M059J (cell line): ENCODE measurements around the gene RGL4. TPM values are rescaled to one million over a fixed set of nuclear protein-coding genes. Genes with fewer than 3 reads are reported as not detected.
"Not testable (repeated sequence)": the region's sequence is repeated elsewhere in the genome, so short reads cannot be mapped to it uniquely, and the experiment has no call there.

Experiments
- DNase-seq: peaks from one replicate; pipeline ENCODE4 v3.0.0-alpha.2; 2012; ENCODE audit warnings: low read depth
- total RNA-seq: library from RNA; depleted of rRNA; stranded (reverse); fragments of >200 nt; shearing (Covaris generic); gene quantifications from 2 replicates; pipeline ENCODE4 v1.2.3, GENCODE V29; 2014; rRNA removed

The RGL4 gene, protein sequence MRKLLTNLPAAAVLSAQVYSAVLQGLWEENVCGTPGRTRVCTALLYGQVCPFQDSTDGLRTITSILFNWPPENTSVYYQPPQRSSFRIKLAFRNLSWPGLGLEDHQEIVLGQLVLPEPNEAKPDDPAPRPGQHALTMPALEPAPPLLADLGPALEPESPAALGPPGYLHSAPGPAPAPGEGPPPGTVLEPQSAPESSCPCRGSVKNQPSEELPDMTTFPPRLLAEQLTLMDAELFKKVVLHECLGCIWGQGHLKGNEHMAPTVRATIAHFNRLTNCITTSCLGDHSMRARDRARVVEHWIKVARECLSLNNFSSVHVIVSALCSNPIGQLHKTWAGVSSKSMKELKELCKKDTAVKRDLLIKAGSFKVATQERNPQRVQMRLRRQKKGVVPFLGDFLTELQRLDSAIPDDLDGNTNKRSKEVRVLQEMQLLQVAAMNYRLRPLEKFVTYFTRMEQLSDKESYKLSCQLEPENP
- not detected in 2 replicates for total RNA-seq

- DNase-seq: no peak
Measured at GRCh38 chr22:23690713-23691112, at the start of gene RGL4. TSS of gene RGL4 (plus strand) at chr22:23691013. CDS start at chr22:23692031, 1,018 bp downstream.

DNA sequence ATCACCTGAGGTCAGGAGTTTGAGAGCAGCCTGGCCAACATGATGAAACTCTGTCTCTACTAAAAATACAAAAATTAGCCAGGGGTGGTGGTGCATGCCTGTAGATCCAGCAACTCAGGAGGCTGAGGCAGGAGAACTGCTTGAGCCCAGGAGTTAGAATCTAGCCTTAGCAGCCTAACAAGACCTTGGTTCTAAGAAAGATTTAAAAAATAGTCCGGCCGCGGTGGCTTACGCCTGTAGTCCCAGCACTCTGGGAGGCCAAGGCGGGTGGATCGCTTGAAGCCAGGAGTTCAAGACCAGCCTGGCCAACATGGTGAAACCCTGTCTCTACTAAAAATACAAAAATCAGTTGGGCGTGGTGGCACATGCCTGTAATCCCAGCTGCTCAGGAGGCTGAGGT is 44.3 kb upstream of the RGL4 start:
- DNase-seq: not testable (repeated sequence)

DNA sequence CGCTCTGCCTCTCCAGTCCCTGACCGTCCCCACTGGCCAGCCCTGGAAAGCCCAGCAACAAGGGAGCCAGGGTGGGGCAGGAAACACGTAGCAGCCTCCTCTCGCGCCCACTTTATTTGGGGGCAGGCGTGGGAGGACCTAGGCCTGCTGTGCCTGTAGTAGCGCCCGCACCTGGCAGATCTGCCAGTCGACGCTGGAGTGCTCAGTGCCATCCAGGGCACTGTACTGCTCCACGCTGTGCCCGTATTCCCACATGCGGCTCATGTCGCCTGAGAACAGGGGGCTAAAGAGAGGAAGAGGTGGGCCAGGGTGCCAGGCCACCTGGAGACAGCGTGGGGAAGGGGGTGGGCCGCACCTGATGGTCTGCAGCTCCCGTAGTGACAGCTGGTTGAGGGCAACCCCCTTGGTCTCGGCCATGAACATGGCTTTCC is 41.7 kb upstream of the RGL4 start:
- no peak for DNase-seq

DNA sequence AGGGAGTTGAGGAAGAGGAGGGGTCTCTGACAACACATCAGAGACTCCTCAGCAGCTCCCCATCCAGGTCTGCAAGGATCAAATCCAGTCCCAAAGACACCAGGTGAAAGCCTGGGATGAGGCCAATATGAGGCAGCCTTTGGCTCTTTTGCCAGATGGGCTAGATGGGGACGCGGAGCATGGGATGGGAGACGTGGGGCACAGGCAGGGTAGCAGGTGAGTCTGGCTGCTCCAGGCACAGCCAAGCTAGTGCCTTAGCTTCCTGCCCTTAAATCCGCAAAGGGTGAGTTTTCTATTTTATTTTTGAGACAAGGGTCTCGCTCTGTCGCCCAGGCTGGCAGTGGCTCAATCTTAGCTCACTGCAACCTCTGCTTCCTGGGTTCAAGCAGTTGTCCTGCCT is 39.1 kb upstream of the RGL4 start:
- DNase-seq: no peak

GRCh38 chr22:23652286-23652685 is 38.5 kb upstream of the RGL4 start:
- no peak for DNase-seq

- DNase-seq: no peak
Measured at GRCh38 chr22:23652711-23653110, 38.1 kb upstream of the RGL4 start.

GRCh38 chr22:23655891-23656475 is 34.8 kb upstream of the RGL4 start:
- DNase-seq: no peak

DNA sequence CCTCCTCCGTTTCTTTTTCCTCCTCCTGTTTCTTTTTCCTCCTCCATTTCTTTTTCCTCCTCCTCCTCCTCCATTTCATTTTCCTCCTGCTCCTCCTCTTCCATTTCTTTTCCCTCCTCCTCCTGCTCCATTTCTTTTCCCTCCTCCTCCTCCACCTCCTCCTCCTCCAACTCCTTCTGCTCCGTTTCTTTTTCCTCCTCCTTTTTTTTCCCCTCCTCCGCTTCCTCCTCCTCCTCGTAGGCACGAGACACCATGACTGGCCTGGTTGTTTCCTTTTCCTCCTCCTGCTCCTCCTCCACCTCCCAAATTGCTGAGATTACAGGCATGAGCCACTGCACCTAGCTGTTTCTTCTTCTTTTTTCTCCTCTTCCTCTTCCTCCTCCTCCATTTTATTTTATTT is 33.1 kb upstream of the RGL4 start:
- no peak for DNase-seq

DNA sequence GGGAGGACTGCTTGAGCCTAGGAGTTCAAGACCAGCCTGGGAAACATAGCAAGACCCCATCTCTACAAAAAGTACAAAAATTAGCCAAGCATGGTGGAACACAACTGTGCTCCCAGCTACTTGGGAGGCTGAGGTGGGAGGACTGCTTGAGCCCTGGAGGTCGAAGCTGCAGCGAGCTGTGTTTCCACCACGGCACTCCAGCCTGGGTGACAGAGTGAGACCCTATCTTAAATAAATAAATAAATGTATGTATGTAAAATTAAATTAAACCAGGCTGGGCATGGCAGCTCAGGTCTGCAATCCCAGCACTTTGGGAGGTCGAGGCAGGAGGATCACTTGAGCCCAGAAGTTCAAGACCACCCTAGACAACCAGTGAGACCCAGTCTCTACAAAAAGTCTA is 30.4 kb upstream of the RGL4 start:
- DNase-seq: not testable (repeated sequence)

DNA sequence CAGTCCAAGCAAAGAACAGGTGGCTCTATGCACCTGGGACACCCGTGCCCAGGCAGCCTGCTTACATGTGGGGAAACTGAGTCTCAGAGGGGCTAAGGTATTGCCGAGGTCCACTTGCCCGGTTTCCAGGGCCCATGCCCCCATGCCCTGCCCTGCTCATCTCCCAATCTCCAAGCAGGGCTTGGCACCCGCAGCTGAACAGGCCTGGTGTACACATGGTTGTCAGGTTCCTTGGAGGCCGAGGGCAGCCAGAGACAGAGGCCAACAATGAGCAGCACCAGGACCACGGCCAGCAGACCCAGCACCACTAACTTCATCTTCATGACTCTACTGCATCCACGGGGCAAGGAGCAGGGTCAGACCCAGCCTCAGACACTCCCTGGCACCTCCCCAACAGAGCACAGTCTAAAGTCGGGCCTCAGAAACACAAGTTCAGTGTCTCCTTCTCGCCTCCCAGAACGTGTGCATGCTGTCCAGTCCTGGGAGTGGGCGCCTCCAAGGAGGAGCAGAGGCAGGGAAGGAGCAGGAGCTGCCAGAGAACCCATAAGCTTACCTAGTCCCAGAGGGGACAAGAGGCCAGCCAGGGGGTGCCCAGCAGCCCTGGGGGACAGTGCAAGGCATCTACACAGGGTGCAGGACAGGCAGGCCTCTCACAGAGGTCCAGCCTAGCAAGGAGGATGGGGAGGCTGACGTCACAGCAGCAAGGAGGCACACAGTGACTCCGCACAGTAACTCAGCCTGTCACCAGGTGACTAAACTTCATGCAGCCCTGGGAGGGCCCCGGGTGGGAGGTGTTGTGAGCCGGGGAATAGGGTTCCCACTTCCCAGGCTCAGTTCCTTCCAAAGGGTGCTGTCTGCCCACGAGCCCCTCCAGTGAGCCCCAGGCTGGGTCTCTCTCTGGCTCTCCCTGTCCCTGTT is 20.2 kb upstream of the RGL4 start:
- DNase-seq: no peak

GRCh38 chr22:23671387-23671786 is 19.4 kb upstream of the RGL4 start:
- DNase-seq: not testable (repeated sequence)

GRCh38 chr22:23672307-23673049 is 18.3 kb upstream of the RGL4 start:
- DNase-seq: not testable (repeated sequence)

DNA sequence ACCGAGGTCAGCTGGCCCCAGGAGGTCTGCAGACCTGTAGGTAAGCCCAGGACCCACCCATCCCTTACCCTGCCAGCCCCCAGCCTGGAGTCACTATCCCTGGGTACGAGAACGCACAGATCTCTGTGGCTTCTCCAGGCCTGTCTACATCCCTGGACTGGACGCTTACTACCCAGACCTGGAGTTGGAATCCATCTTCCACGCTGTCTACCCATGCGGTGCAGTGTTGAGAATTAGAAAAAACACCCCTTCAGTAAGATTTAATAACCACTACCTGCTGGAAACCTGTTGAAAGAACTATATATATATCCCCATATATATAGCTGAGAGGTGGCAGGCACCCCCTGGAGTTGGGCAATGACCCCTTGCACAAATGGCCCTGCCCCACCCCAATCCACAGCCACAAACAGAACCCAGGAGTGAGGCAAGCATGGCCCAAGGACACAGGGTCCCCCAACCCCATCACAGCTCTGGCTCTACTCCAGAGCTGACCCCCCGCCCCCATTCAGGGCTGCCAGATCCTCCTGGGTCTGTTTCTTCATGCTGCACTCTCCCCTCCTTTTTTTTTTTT is 17.7 kb upstream of the RGL4 start:
- no peak for DNase-seq

DNA sequence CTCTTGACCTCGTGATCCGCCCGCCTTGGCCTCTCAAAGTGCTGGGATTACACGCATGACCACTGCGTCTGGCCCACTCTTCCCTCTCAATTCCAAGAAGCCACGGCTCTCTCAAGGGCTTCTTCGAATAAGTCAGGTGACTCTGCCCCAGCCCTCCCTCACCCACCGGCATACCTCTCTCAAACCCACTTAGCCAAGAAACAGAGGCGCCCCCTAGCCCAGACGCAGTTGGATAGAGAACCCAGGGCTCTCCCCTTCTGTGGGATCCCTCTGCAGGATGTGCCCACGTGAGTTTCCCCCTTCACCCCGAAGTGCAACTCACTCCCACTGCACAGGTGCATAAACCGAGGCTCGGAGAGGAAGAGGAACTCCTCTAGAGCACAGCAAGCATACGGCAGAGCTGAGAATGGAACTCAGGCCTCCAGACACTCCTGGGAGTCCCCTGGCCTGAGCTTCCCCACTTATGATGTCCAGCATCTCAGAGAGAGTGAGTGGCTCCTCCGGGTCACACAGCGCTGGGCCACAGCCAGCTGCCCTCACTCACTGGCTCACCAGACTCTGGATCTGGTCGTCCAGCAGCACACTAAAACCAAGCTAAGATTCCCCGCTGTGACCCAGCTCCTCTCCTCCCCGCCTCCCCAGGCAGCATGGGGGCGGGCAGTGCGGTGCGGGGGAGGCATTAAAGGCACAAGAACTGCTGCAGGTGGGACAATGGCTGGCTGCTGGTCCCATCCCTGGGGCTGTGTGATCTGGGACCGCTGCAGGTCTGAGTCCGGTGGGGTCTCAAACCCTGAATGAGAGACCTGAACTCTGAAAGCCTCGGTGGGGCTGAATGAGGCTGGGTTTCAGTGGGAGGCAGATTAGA is 16.8 kb upstream of the RGL4 start:
- DNase-seq: no peak

DNA sequence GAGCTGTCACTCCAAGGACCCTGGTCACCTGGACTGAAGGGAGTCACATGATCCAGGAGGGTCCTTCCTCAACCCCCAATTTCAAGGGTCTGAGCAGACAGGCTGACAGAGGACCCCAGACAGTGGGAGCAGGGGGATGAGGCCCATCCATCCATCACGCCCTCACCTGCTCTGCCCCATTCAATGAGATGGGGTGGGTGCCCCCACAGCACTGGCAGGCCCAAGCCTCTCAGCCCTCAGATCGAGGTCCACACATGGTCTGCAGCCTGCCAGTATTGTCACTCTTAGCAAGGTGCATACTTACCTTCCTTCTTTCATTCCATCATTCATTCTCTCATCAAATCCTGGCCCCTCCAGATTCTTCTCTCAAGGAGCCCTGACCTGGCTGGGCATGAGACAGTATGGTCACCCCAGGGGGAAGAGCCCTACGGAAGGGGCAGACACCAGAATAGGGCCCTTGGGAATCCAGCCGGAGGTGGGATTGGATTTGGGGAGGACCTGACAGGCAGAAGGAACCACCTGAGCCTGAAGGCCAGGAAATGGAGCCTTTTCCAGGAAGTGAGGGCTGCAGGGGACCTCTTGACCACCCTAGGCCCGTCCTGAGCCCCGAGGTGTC is 15.8 kb upstream of the RGL4 start:
- DNase-seq: not testable (repeated sequence)

DNA sequence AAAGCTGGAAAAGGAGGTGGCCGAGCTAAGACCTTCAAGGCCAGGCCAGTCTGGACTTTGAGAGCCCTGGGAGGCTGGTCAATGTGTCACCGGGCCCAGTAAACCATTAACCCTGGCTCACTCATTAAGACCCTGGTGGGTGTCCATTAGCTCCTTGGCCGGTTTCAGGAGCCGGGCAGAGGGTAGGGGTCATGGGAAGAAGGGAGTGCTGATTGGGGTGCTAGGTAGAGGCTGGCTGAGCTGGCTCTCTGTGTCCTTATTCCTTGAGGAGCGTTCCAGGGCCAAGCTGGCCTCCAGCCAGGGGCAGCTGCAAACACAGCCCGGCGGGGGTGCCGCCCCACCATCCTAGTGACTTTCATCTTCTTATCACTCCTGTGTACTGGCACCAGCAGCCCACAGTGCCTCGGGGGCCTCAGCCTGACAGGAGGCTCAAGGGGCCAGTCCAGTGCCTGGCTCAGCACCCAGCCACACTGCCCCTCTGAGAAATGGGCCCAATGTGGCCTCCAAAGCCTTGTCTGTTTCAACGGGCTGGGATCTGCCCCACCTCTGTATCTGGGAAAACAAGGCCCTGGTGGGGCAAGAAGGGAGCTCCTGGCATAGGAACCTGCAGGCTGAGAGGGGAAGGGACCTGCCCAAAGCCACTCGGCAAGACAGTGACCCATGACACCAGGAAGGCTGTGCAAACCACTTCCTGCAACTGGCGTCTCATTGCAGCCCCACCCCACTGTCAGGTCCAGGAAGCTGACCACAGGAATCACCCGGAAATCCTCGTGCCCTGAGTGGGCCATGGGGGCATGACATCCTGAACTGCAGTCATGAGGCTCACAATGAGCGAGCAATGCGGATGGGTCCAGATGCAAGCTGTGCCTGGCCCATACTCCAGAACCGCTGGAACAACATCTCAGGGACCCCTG is 15.1 kb upstream of the RGL4 start:
- no peak for DNase-seq

GRCh38 chr22:23676841-23677700 is 13.7 kb upstream of the RGL4 start:
- DNase-seq: not testable (repeated sequence)

DNA sequence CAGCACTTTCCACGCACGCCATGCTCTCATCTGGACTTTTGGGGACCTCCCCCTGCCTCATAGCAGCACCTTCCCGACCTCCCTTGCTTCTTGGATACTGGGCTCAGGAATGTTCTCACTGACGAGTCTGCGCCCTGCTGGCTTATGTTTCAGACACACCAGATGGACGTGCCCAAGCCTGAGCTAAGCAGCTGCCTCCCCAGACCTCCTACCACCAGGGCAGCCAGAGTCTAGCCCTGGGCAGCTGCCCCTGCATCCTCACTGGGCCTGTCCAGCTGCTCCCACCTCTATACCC is 13.2 kb upstream of the RGL4 start:
- no peak for DNase-seq
